Activated CD4-positive, alpha-beta T cell treated with anti-CD3 and anti-CD28 coated beads, Interleukin-2, amount 50 U/mL, for 4 hours (primary cell): ENCODE measurements around the gene PUS10.
"Not testable (repeated sequence)": the region's sequence is repeated elsewhere in the genome, so short reads cannot be mapped to it uniquely, and the experiment has no call there.

ENCODE experiments used
- DNase-seq, 2 experiments: peaks; one replicate each; pipeline ENCODE4 v3.0.0-alpha.2; 2020

PUS10 gene

GRCh38 chr2:61009355-61009754 is 8.7 kb downstream of the PUS10 start:
- DNase-seq: no peak

- DNase-seq: no peak
Measured at GRCh38 chr2:61006486-61007105, 11.5 kb downstream of the PUS10 start.

- no peak for DNase-seq
Measured at GRCh38 chr2:61005736-61006135, 12.3 kb downstream of the PUS10 start.

GRCh38 chr2:60998628-60999545 is 19.2 kb downstream of the PUS10 start:
- no peak for DNase-seq

- DNase-seq: no peak
Measured at GRCh38 chr2:60994131-60994530, 23.9 kb downstream of the PUS10 start.

- no peak for DNase-seq
Measured at GRCh38 chr2:60992985-60993392, 25.1 kb downstream of the PUS10 start.

GRCh38 chr2:60991644-60992043 is 26.4 kb downstream of the PUS10 start:
- DNase-seq: no peak

- DNase-seq: no peak
Measured at GRCh38 chr2:60989259-60989658, 28.8 kb downstream of the PUS10 start.

- DNase-seq: not testable (repeated sequence)
Measured at GRCh38 chr2:60987656-60988055, 30.4 kb downstream of the PUS10 start.

- no peak for DNase-seq
Measured at GRCh38 chr2:60987041-60987440, 31.0 kb downstream of the PUS10 start.

GRCh38 chr2:60984720-60985119 is 33.3 kb downstream of the PUS10 start:
- DNase-seq: no peak

GRCh38 chr2:60982066-60982465 is 36.0 kb downstream of the PUS10 start:
- not testable (repeated sequence) for DNase-seq

- DNase-seq: no peak
Measured at GRCh38 chr2:60980071-60980815, 37.8 kb downstream of the PUS10 start.

- no peak for DNase-seq
Measured at GRCh38 chr2:60979231-60979630, 38.8 kb downstream of the PUS10 start.

- no peak for DNase-seq
Measured at GRCh38 chr2:60977562-60977895, 40.5 kb downstream of the PUS10 start.

GRCh38 chr2:60976875-60977561 is 41.0 kb downstream of the PUS10 start:
- DNase-seq: no peak

GRCh38 chr2:60976256-60976850 is 41.7 kb downstream of the PUS10 start:
- DNase-seq: no peak

- DNase-seq: no peak
Measured at GRCh38 chr2:60974652-60975051, 43.4 kb downstream of the PUS10 start.

- no peak for DNase-seq
Measured at GRCh38 chr2:60973705-60974104, 44.4 kb downstream of the PUS10 start.

- DNase-seq: no peak
Measured at GRCh38 chr2:60972889-60973656, 45.0 kb downstream of the PUS10 start.

GRCh38 chr2:60966507-60967405 is 51.3 kb downstream of the PUS10 start:
- DNase-seq: no peak
